HG03378 (cell line): Measurements from ENCODE around the gene KIAA0232.
"Not testable (repeated sequence)": the region's sequence is repeated elsewhere in the genome, so short reads cannot be mapped to it uniquely, and the experiment has no call there.

Experiments used
- ATAC-seq: cut with Tn5 transposase; IDR thresholded peaks from one replicate; pipeline ENCODE4 v1.9.1; 2021; ENCODE audit warnings: mild to moderate bottlenecking, moderate library complexity; ENCODE audit not compliant: unreplicated experiment

The KIAA0232 gene

GRCh38 chr4:6878451-6879059 is 96.0 kb downstream of the KIAA0232 start:
- no peak for ATAC-seq

- ATAC-seq: no peak
Measured at GRCh38 chr4:6880691-6881090, 98.2 kb downstream of the KIAA0232 start.

- no peak for ATAC-seq
Measured at GRCh38 chr4:6881908-6882307, 99.4 kb downstream of the KIAA0232 start.

DNA sequence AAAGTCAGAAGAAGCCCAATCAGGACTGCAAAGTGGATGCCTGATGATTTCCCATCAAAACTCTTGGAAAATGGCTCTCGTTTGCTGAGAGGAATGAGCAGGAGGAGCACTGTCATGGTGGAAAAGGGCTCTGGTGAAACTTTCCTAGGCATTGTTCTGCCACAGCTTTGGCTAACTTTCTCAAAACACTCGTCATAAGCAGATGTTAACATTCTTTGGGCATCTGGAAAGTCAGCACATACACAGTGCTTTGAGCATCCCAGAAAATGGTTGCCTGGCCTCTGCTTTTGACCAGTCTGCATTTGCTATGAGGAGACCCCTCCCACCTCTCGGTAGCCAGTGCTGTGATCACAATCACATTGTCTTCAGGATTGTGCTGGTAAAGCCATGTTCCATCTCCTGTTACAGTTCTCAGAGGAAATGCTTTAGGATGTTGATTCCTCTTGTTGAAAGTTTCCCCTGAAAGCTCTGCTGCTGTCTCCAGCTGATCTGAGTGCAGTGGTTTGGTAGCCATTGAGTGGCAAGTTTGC is 101.9 kb downstream of the KIAA0232 start:
- no peak for ATAC-seq

DNA sequence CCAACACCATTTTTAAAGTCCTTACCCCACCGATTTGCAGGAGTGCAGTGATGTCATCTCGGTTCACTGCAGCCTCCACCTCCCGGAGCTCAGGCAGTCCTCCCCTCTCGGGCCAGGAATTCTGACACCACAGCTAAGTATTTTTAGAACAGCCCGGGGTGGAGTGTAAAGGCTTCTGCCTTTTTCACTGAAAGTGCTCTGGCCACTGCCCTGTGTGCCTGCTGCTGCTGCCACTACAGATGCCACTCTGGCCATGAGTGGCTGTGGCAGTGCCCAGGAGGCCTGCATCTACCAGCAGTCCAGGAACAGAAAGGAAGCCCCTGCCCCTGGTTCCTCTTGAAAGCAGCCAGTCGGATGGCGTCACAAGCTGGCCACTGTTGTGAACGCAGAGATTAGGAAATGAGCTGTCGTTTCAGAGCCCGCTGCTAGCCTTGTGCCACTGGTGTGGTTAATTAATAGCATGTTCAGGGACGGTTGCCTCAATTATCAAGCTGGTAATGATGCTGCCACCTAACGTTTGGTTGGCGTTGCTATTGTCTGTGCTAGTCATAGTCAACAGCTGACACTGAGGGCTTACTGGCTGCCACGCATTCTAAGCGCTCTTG is 103.5 kb downstream of the KIAA0232 start:
- ATAC-seq: no peak

DNA sequence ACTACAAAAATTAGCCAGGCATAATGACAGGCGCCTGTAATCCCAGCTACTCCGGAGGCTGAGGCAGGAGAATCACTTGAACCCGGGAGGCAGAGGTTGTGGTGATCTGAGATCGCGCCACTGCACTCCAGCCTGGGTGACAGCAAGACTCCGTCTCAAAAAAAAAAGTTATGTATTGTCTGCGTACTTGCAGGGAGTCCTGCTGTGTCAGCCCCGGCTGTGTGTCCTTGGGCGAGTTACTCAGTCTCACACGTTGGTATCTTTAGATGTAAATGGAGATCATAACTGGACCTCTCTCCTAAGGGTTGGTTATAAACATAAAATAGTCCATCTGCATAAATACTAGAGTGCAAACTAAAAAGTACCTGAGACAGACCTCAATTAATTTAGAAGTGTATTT is 104.4 kb downstream of the KIAA0232 start:
- no peak for ATAC-seq

DNA sequence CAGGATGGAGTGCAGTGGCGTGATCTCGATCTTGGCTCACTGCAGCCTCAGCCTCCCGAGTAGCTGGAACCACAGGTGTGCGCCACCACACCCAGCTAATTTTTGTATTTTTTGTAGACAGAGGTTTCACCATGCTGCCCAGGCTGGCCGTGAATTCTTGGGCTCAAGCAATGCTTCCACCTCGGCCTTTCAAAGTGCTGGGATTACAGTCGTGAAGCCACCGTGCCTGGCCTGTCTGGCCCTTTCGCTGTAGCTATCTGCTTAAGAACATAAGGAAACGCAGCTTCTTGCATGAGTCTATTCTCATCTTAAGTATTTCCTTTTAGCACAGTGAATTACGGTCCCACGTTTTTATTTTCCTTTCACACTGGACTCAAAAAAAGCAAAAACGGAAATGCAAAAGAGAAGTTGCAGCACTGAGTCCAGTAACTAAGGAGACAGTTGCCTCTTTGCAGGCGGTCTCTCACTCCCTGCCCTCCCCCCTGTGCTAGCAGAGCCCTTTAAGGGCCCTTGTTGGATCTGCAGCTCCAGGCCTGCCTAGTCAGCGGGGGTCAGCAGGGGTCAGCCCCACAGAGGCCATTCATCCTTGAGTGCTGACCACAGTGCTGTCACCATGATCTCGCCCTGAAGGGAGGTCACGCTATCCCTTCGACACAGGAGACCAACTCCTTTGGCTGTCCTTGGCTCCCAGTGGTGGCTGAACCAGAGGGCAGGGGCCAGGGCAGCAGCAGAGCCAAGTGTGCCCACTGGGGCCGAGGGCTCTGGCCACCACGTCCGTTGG is 105.3 kb downstream of the KIAA0232 start:
- no peak for ATAC-seq

GRCh38 chr4:6888506-6889071 is 106.1 kb downstream of the KIAA0232 start:
- ATAC-seq: no peak

- no peak for ATAC-seq
Measured at GRCh38 chr4:6889101-6889735, 106.7 kb downstream of the KIAA0232 start.

DNA sequence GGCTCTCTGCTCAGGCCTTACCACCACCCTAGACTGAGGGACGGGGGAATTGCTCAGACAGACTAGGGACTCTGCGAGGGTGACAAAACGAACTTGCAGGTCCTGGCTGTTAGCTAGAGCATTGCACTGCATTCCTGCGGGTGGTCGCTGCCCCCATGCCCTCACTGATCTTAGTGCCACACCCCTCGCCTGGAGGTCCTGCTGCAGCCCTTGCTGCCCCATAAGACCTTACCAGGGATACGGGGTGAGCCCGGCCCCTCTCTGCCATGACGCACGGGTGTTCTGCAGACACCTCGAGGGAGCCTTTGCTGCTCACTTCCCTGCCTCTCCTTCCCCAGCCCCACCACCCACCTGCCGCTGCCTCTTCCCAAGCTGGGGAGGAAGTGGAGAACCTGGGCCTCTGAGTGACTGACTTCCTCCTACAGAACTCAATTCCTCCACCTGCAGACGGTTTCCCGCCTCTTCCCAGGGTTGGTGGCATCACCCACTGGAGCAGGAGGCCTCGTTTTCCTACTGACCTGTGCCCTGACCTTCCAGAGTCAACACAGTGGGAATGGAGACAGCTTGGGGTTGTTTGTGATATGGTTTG is 107.3 kb downstream of the KIAA0232 start:
- no peak for ATAC-seq

DNA sequence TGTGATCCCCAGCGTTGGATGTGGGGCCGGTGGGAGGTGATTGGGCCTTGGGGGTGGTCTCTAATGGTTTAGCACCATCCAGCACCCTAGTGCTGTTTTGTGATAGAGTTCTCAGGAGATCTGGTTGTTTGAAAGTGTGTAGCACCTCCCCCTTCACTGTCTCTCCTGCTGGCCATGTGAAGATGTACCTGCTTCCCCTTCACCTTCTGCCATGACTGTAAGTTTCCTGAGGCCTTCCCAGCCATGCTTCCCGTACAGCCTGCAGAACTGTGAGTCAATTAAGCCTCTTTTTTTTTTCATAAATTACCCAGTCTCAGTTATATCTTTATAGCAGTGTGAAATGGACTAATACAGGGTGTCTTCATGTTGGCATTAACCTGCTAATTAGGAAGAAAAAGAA is 107.8 kb downstream of the KIAA0232 start:
- ATAC-seq: no peak

DNA sequence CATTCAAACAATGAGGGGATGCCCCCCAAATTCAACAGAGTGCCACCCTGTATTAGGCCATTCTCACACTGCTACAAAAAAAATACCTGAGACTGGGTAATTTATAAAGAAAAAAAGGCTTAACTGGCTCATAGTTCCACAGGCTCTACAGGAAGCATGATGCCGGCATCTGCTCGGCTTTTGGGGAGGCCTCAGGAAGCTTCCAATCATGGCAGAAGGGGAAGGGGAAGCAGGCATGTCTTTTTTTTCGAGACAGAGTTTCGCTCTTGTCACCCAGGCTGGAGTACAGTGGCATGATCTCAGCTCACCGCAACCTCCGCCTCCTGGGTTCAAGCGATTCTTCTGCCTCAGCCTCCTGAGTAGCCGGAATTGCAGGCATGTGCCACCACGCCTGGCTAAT is 108.4 kb downstream of the KIAA0232 start:
- not testable (repeated sequence) for ATAC-seq

DNA sequence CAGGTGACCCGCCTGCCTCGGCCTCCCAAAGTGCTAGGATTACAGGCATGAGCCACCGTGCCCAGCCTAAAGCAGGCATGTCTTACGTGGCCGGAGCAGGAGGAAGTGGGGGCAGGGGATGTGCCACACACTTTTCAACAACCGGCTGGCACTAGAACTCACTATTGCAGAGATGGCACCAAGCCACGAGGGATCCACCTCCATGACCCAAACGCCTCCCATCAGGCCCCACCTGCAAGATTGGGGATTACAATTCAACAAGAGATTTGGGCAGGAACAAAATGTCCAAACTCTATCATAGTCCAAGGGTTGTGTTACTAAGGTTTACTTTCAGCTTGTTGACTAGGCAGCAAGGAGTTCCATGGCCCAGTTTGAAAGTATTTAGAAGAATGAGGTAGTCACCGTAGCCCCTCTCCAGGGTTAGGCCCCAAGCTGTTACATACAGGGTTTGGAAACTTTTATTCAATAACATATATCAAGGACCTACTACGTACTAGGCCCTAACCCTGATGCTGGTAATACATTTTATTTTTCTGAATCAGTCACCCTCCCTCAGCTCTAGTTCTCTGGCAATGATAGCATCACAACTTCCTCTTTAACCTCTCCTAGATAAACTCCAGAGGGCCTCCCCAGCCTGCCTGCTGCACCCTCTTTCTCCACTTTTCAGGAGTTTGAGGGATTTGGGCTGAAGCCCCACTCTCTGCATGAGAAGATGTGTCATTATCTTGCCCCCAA is 109.1 kb downstream of the KIAA0232 start:
- ATAC-seq: no peak

DNA sequence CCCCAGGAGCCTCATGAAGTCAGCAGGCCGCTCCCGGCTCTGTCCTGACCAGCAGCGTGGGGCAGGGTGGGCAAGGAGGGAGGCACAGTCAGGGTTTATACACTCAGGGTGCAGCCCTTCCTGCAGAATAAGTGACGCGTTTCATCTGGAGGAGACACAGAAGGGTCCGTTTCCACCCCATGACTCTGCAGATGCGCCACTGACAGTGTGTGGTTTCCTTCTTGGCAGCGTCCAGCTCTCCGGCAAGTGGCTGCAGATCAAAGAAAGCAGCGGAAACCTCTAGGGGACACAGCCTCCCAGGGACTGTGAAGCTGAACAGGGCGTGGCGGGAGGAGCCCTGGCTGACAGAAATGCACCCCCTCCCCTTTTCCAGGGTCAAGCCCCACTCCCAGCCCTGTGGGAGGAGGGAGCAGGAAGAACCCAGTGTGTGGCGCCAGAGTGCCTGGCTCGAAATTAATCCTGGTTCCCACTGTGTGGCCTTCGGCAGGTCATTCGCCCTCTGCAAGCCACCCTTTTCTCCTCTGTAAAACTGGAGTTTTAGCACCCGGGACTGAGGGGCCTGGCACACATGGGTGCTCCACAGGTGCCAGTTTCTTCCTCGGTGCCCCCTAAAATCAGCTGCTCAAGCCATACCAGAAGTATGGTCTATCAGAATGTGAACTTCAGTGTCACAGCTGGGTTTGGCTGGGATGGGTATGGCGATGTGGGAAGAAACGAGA is 109.8 kb downstream of the KIAA0232 start:
- ATAC-seq: no peak

- ATAC-seq: no peak
Measured at GRCh38 chr4:6892909-6893202, 110.3 kb downstream of the KIAA0232 start.

- no peak for ATAC-seq
Measured at GRCh38 chr4:6893449-6894085, 111.0 kb downstream of the KIAA0232 start.

DNA sequence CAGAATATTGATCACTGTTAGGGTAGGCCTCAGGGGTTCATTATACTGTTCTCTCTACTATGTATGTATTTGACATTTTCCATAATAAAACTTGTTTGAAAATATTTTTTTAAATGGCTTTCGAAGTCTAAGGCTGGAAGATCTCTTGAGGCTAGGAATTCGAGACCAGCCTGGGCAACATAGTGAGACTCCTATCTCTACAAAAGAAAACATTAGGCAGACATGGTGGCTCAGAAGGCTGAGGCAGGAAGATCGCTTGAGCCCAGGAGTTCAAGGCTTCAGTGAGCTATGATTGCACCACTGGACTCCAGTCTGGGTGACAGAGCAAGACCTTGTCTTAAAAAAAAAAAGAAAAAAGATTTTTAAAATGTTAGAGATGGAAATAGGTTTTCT is 111.6 kb downstream of the KIAA0232 start:
- no peak for ATAC-seq

GRCh38 chr4:6894528-6895498 is 112.3 kb downstream of the KIAA0232 start:
- ATAC-seq: no peak
